ENCODE data around the gene ZNF672. TPM values are rescaled to one million over a fixed set of nuclear protein-coding genes. Genes with fewer than 3 reads are reported as not detected.

Gene ZNF672
- total RNA-seq, 1 donor from 2014 or later = 16.8 TPM

GRCh38 chr1:248837045-248837780 lies 811 bp upstream of the ZNF672 start:
- no peak for ATAC-seq

GRCh38 chr1:248838357-248839167 lies 538 bp downstream of the ZNF672 start:
- peak; percentile 82 for ATAC-seq

GRCh38 chr1:248839168-248839555 lies 1.1 kb downstream of the ZNF672 start:
- no peak for ATAC-seq

GRCh38 chr1:248840946-248841345 lies 2.9 kb downstream of the ZNF672 start:
- ATAC-seq = no peak

- no peak for ATAC-seq
These were observed 3.8 kb downstream of the ZNF672 start for GRCh38 chr1:248841702-248842395.

- peak; percentile 71 for ATAC-seq
These were observed 4.8 kb downstream of the ZNF672 start for GRCh38 chr1:248842781-248843331.

DNA sequence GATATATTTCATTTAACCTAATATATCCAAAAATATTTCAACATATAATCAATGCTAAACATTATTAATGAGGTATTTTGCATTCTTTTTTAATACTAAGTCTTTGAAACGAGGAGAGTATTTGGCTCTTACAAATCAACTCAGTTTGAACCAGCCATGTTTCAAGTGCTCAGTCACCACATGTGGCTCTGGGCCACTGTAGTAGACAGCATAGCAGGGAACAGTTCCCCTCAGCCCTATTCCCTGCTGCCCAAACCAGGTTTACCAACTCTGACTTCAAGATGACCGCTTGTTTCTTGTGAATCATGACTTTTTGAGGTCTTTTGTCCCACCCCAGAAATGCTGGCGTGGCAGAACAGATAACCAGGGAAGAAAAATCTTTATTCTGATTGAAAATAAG lies 5.7 kb downstream of the ZNF672 start:
- ATAC-seq = no peak

GRCh38 chr1:248844526-248844925 lies 6.5 kb downstream of the ZNF672 start:
- ATAC-seq = no peak

DNA sequence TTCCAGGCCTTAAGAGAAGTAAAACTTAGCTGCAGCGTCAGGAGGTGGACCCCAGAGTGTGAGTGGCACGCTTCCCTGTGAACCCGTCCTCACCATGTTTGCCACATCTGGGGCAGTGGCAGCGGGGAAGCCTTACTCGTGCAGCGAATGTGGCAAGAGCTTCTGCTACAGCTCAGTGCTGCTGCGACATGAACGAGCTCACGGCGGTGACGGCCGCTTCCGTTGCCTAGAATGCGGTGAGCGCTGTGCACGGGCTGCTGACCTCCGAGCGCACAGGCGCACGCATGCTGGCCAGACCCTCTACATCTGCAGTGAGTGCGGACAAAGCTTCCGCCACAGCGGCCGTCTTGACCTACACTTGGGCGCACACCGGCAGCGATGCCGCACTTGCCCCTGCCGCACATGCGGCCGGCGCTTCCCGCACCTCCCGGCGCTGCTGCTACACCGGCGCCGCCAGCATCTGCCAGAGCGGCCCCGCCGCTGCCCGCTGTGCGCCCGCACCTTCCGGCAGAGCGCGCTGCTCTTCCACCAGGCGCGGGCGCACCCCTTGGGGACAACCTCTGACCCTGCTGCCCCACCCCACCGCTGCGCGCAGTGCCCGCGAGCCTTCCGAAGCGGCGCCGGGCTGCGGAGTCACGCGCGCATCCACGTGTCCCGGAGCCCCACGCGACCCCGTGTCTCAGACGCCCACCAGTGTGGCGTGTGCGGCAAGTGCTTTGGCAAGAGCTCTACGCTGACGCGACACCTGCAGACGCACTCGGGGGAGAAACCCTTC lies 9.3 kb downstream of the ZNF672 start:
- no peak for ATAC-seq

DNA sequence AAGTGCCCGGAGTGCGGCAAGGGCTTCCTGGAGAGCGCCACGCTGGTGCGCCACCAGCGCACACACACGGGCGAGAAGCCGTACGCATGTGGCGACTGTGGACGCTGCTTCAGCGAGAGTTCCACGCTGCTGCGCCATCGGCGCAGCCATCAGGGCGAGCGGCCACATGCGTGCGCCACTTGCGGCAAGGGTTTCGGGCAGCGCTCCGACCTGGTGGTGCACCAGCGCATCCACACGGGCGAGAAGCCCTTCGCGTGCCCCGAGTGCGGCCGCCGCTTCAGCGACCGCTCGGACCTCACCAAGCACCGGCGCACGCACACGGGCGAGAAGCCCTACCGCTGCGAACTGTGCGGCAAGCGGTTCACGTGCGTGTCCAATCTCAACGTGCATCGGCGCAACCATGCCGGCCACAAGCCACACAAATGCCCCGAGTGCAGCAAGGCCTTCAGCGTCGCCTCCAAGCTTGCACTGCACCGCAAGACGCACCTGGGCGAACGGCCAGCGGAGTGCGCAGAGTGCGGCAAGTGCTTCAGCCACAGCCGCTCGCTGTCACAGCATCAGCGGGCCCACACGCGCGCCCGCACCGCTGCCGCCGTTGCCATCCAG lies 10.0 kb downstream of the ZNF672 start:
- ATAC-seq = no peak

GRCh38 chr1:248848602-248849001 lies 10.6 kb downstream of the ZNF672 start:
- ATAC-seq = no peak

- ATAC-seq = no peak
These were observed 11.1 kb downstream of the ZNF672 start for GRCh38 chr1:248849152-248849551.

GRCh38 chr1:248849637-248850036 lies 11.6 kb downstream of the ZNF672 start:
- ATAC-seq = no peak

DNA sequence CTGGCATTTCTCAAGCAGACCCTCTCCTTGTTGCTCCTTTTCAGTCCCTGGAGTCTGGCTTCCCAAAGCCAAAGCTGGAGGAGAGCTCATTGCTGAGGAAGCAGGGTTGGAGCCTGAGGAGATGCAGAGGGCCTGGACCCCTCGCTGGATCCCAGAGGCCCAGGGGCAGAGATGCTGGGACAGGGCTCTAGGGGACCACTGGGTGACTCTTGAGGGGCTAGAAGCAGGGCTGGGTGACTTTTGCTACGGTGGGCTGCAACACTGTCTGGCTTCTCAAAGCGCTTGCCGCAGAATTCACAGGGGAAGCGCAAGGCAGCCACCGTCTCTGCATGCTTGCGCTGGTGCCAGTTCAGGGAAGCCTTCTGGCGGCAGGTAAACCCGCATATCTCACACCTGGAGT lies 12.1 kb downstream of the ZNF672 start:
- no peak for ATAC-seq

DNA sequence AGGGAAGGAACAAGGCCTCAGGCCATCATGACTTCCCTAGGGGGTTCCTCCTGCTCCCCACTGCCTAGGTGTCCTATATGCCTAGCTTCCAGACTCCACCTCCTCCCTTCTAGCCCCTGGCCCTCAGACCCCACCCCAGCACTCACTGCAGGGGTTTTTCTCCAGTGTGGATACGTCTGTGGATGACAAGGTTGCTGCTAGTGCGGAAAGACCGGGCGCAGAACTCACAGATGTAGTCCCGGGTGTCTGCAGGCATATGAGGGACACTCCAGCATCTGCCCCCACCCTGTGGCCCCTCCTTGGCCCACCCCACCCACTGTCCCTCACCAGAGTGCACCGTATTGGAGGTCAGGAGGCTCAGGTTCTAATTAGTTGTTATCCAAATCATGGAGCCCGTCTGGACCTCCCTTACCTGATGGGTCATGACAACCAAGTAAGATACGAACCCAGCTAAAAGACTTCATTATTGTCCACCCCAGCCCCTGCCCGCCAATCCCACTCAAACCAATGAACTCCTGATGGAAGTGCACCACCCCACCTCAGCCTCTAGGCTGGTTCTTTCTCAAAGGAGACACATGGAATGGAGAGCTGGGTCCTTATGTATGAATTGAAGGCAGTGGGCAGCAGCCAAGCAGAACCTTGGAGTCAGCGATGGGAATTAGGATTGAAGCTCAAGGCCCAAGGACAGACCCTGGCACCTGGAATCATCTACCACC lies 12.7 kb downstream of the ZNF672 start:
- ATAC-seq = no peak

DNA sequence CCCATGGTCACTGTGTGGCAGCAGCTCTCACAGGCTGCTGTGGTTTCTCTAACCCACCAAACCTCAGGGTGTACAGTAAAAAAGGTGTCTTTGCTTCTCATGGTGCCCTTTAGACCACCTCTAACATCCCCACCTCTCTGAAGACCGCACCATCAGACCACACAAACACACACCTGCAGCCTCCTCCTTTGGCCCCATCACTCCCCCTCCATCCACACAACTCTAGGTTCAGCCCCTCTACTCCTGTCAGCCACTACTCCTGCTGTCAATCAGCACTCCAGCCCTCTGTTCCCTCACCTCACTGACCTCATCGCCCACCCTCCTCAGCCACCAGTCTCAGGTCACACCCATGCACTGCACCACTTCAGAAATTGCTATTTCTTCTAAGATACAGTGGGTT lies 13.4 kb downstream of the ZNF672 start:
- no peak for ATAC-seq

DNA sequence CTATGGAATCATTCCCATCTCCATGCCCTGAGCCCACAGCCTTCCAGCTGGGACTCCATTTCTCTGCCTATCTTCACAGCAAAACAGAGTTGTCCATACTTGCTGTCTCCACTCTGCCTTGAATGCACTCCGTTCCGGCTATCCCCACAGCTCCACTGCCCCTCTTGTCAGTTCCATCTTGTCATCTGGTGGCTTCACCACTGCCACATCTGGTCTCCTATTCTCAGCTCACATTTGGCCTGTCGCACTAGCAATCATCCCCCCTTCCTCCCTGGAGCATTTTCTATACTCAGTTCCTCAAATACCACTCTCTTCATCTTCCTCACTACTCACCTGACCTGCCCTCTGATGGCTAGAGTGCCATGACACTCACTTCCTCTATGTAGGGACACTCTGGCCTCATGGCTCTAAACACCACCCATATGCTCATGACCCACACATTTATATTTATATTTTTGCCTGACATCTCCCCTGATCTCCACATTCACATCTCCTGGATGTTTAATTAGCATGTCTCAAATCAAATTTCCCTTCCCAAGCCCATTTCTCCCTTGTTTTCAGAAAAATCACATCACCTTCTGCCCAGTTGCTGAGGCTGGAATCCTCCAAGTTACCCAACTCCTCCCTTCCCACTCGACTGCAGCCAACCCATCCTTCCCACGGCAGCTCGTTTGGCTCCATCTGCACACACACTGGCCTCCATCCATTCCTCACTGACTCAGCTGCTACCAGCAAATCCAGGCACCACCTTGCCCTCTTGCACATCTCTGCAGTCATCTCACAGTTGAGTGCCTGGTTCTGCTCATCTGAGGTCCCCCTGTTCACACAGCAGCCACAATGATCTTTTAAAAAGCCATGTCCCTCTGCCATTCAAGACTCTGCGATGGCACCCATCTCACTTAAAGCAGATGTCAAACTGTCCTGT lies 14.7 kb downstream of the ZNF672 start:
- no peak for ATAC-seq

GRCh38 chr1:248853663-248854375 lies 15.8 kb downstream of the ZNF672 start:
- ATAC-seq = no peak

DNA sequence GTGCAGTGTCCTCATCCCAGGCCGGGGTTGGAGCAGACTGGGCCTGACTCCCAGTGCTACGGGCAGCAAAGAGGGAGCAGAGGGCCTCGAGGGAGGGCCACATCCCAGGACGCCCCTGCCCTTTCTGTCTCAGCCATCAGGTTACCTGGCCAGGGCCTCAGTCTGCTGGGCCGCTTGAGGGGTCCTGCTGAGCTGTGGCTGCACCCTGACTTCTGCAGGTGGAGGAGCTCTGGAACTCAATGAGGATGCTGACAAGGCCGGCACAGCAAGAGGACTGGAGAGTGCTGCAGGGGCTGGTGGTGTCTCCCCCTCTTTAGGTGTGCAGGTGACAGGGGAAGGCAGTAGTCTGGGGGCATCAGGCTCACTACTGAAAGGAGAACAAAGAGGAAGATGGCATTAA lies 17.6 kb downstream of the ZNF672 start:
- ATAC-seq = no peak

Measured in esophagus mucosa (tissue), 1 donor.